Vagina (tissue), 2 donors: Measurements from ENCODE around the gene C12orf60.

Experiments used
- CTCF ChIP-seq, 3 experiments: fragments of 450-650 bp in 2 of 3; fragments of 200-600 bp in 1 of 3; sonication (generic) in 1 of 3; IDR thresholded peaks; one replicate each; pipeline ENCODE4 v1.5.1; 2017 to 2019; ENCODE audit warnings: antibody characterized with exemption in 3 of 3, mild to moderate bottlenecking in 2 of 3, moderate library complexity in 2 of 3
- POLR2A ChIP-seq, 2 donors: fragments of 450-650 bp; IDR thresholded peaks; one replicate each; pipeline ENCODE4 v1.6.1; 2017; ENCODE audit warnings: antibody characterized with exemption in 2 of 2, mild to moderate bottlenecking in 2 of 2, moderate library complexity in 2 of 2

DNA sequence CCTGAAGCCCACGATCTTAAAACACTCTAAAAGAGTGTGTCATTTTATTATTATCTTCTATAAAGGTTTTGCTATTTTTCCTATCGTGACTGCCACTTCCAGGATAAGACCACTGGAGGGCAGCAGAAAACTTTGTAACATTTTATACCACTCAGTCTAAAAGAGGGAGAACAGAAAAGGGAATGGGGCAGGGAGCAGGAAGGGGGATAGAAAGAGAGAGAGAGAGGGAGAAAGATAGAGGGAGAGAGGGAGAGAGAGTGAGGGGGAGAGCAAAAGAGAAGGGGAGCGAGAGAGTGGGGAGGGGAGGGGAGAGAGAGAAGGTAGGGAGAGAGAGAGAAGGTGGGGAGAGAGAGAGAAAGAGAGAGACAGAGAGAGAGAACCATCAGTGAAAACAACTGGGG, 41.9 kb downstream of the C12orf60 start:
- TF ChIP-seq CTCF (IDR thresholded peaks at IDR 0.05) (peak; percentile 46 to 90 (median 59)), POLR2A (IDR thresholded peaks at IDR 0.05) (no peak)
